GM23338 (cell line): ENCODE measurements around the gene COL15A1. TPM values are rescaled to one million over a fixed set of nuclear protein-coding genes. Genes with fewer than 3 reads are reported as not detected.

ENCODE experiments used
- ATAC-seq: fragments of 200-7000 bp; cut with Tn5 transposase; 3 replicates; pipeline ENCODE4 v1.9.1; 2020
- DNase-seq: peaks from one replicate; pipeline ENCODE4 v3.0.0-alpha.2; 2015; ENCODE audit warnings: low spot score
- H2AFZ ChIP-seq: fragments of 200-600 bp; sonication (generic); 2 replicates; pipeline ENCODE4 v1.8.0; 2016; ENCODE audit warnings: antibody characterized with exemption, mild to moderate bottlenecking, moderate library complexity
- H3F3A ChIP-seq: fragments of 200-600 bp; sonication (generic); replicated peaks from 2 replicates; pipeline ENCODE4 v1.8.0; 2017; ENCODE audit warnings: antibody characterized with exemption, mixed run types, low read depth
- H3K27ac ChIP-seq: fragments of 200-600 bp; sonication (generic); 2 replicates; pipeline ENCODE4 v1.6.1; 2016; ENCODE audit warnings: low read depth
- H3K27me3 ChIP-seq: fragments of 200-600 bp; sonication (generic); 2 replicates; pipeline ENCODE4 v1.8.0; 2016; ENCODE audit warnings: mild to moderate bottlenecking, mixed run types, moderate library complexity; ENCODE audit not compliant: insufficient read depth
- H3K36me3 ChIP-seq: fragments of 200-600 bp; sonication (generic); 2 replicates; pipeline ENCODE4 v1.8.0; 2016; ENCODE audit warnings: mild to moderate bottlenecking; ENCODE audit not compliant: insufficient read depth
- H3K4me1 ChIP-seq: fragments of 200-600 bp; sonication (generic); 2 replicates; pipeline ENCODE4 v1.8.0; 2016; ENCODE audit warnings: mild to moderate bottlenecking, moderate library complexity; ENCODE audit not compliant: insufficient read depth
- H3K4me2 ChIP-seq: fragments of 200-600 bp; sonication (generic); 2 replicates; pipeline ENCODE4 v1.7.1; 2017; ENCODE audit warnings: mixed run types
- H3K4me3 ChIP-seq: fragments of 200-600 bp; sonication (generic); 2 replicates; pipeline ENCODE4 v1.6.1; 2016; ENCODE audit warnings: mixed run types
- H3K79me2 ChIP-seq: fragments of 200-600 bp; sonication (generic); replicated peaks from 2 replicates; pipeline ENCODE4 v1.8.0; 2017; ENCODE audit warnings: mild to moderate bottlenecking; ENCODE audit not compliant: insufficient read depth
- H3K9me2 ChIP-seq: fragments of 200-600 bp; sonication (generic); 2 replicates; pipeline ENCODE4 v1.8.0; 2017; ENCODE audit not compliant: insufficient read depth
- H4K20me1 ChIP-seq: fragments of 200-600 bp; sonication (generic); replicated peaks from 2 replicates; pipeline ENCODE4 v1.8.0; 2017; ENCODE audit warnings: mild to moderate bottlenecking; ENCODE audit not compliant: insufficient read depth
- H3K27ac Mint-ChIP-seq: 2 replicates; pipeline ENCODE4 v1.8.0; 2020; ENCODE audit warnings: inconsistent platforms, mild to moderate bottlenecking, moderate library complexity, mixed read lengths
- H3K27me3 Mint-ChIP-seq: 3 replicates; pipeline ENCODE4 v1.8.0; 2022; ENCODE audit warnings: low read depth, mild to moderate bottlenecking, moderate library complexity, mixed read lengths, inconsistent platforms; ENCODE audit not compliant: insufficient read depth, poor library complexity
- H3K36me3 Mint-ChIP-seq: 3 replicates; pipeline ENCODE4 v1.8.0; 2021; ENCODE audit warnings: low read depth, mild to moderate bottlenecking, inconsistent platforms, moderate library complexity, mixed read lengths
- H3K4me1 Mint-ChIP-seq: 3 replicates; pipeline ENCODE4 v1.8.0; 2020; ENCODE audit warnings: mild to moderate bottlenecking, inconsistent platforms, mixed read lengths
- H3K4me3 Mint-ChIP-seq: 3 replicates; pipeline ENCODE4 v1.8.0; 2021; ENCODE audit warnings: moderate library complexity, mild to moderate bottlenecking, inconsistent platforms, mixed read lengths
- H3K9me3 Mint-ChIP-seq: 3 replicates; pipeline ENCODE4 v1.8.0; 2020; ENCODE audit warnings: moderate library complexity, mild to moderate bottlenecking, inconsistent platforms, mixed read lengths
- CREB1 ChIP-seq: fragments of 250-450 bp; sonication (Bioruptor Pico); IDR thresholded peaks from 2 replicates; pipeline ENCODE4 v1.5.0; 2020; ENCODE audit warnings: low read depth, mild to moderate bottlenecking, moderate library complexity
- CTCF ChIP-seq, 2 experiments: fragments of 200-600 bp in 1 of 2; sonication (generic) in 1 of 2; conservative IDR thresholded peaks; 2 replicates each; pipeline versions ENCODE4 v1.5.1 to v1.6.1; 2016 to 2017; ENCODE audit warnings: antibody characterized with exemption in 2 of 2, low read depth in 2 of 2, mild to moderate bottlenecking in 2 of 2, moderate library complexity in 1 of 2
- ETS1 ChIP-seq: IDR thresholded peaks from 2 replicates; pipeline ENCODE4 v1.6.1; 2016; ENCODE audit warnings: antibody characterized with exemption
- EZH2 ChIP-seq: fragments of 200-600 bp; sonication (generic); IDR thresholded peaks from one replicate; pipeline ENCODE4 v1.8.0; 2017; ENCODE audit warnings: antibody characterized with exemption, mild to moderate bottlenecking, low read depth; ENCODE audit not compliant: unreplicated experiment
- EZH2phosphoT487 ChIP-seq: fragments of 200-600 bp; sonication (generic); IDR thresholded peaks from one replicate; pipeline ENCODE4 v1.8.1; 2018; ENCODE audit warnings: antibody characterized with exemption; ENCODE audit not compliant: unreplicated experiment
- JUNB ChIP-seq: IDR thresholded peaks from one replicate; pipeline ENCODE4 v1.6.1; 2016; ENCODE audit warnings: antibody characterized with exemption; ENCODE audit not compliant: unreplicated experiment
- NANOG ChIP-seq: IDR thresholded peaks from 2 replicates; pipeline ENCODE4 v1.6.1; 2016; ENCODE audit warnings: antibody characterized with exemption, borderline replicate concordance
- POLR2AphosphoS5 ChIP-seq: IDR thresholded peaks from 2 replicates; pipeline ENCODE4 v1.6.1; 2016; ENCODE audit warnings: antibody characterized with exemption, low read depth
- REST ChIP-seq: IDR thresholded peaks from one replicate; pipeline ENCODE4 v1.6.1; 2018; ENCODE audit warnings: antibody characterized with exemption; ENCODE audit not compliant: unreplicated experiment
- STAT1 ChIP-seq: IDR thresholded peaks from one replicate; pipeline ENCODE4 v1.6.1; 2016; ENCODE audit warnings: antibody characterized with exemption; ENCODE audit not compliant: unreplicated experiment
- ZNF114 ChIP-seq: fragments of 250-450 bp; sonication (Bioruptor Pico); IDR thresholded peaks from 2 replicates; pipeline ENCODE4 v1.5.0; 2020; ENCODE audit warnings: mild to moderate bottlenecking, moderate library complexity
- ZNF331 ChIP-seq: fragments of 250-450 bp; sonication (Bioruptor Pico); IDR thresholded peaks from 2 replicates; pipeline ENCODE4 v1.5.0; 2020; ENCODE audit warnings: low read depth, mild to moderate bottlenecking, moderate library complexity
- polyA plus RNA-seq: library from polyadenylated mRNA; unstranded; fragments of >200 nt; fragmentation: Nextera tagmentation; extraction: Ambion mirVana; gene quantifications from 2 replicates; pipeline ENCODE4 v1.2.1, GENCODE V29; 2016
- total RNA-seq: library from RNA; depleted of rRNA; stranded (reverse); fragments of >200 nt; shearing (Covaris generic); gene quantifications from 2 replicates; pipeline ENCODE4 v1.2.3, GENCODE V29; 2014
- TF ChIP-seq, protein P1 (sequence below): fragments of 250-450 bp; sonication (Bioruptor Pico); IDR thresholded peaks from 2 replicates; pipeline ENCODE4 v1.5.0; 2020; ENCODE audit warnings: mild to moderate bottlenecking, moderate library complexity

The COL15A1 gene
- total and polyA plus RNA-seq, 2 experiments from 2014 or later, result 0.17 to 0.18 TPM

DNA sequence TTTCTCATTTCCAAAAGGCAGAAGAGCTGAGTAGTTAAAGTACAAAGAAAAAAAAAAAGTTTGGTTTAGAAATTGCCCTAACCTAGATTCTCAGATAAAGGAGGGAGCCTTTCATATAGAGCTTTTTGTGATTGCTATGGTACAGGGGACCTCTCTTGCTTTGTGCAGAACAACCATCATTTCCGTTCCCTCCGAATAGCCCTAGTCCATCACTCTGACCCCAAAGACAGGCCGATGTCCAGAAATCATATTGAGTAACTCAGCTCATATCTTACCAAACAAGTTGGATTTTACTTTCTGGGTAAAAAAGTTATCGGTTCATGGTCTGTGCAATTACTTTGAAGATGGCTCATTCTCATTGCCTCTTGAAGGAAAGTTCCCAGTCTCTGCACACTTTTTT, 36.7 kb upstream of the COL15A1 start:
- no peak overlapping the region for H3K4me3 Mint-ChIP-seq
- TF ChIP-seq STAT1 (no peak), NANOG (no peak), ZNF114 (no peak), EZH2 (no peak), REST (no peak), JUNB (no peak), EZH2phosphoT487 (no peak), ETS1 (no peak), CTCF (conservative IDR thresholded peaks at IDR 0.05; ENCODE audit: low read depth in 2 of 2) (no peak), ZNF331 (no peak), CREB1 (CRISPR knock-in tag) (no peak), POLR2AphosphoS5 (no peak)
- TF ChIP-seq, protein P1, sequence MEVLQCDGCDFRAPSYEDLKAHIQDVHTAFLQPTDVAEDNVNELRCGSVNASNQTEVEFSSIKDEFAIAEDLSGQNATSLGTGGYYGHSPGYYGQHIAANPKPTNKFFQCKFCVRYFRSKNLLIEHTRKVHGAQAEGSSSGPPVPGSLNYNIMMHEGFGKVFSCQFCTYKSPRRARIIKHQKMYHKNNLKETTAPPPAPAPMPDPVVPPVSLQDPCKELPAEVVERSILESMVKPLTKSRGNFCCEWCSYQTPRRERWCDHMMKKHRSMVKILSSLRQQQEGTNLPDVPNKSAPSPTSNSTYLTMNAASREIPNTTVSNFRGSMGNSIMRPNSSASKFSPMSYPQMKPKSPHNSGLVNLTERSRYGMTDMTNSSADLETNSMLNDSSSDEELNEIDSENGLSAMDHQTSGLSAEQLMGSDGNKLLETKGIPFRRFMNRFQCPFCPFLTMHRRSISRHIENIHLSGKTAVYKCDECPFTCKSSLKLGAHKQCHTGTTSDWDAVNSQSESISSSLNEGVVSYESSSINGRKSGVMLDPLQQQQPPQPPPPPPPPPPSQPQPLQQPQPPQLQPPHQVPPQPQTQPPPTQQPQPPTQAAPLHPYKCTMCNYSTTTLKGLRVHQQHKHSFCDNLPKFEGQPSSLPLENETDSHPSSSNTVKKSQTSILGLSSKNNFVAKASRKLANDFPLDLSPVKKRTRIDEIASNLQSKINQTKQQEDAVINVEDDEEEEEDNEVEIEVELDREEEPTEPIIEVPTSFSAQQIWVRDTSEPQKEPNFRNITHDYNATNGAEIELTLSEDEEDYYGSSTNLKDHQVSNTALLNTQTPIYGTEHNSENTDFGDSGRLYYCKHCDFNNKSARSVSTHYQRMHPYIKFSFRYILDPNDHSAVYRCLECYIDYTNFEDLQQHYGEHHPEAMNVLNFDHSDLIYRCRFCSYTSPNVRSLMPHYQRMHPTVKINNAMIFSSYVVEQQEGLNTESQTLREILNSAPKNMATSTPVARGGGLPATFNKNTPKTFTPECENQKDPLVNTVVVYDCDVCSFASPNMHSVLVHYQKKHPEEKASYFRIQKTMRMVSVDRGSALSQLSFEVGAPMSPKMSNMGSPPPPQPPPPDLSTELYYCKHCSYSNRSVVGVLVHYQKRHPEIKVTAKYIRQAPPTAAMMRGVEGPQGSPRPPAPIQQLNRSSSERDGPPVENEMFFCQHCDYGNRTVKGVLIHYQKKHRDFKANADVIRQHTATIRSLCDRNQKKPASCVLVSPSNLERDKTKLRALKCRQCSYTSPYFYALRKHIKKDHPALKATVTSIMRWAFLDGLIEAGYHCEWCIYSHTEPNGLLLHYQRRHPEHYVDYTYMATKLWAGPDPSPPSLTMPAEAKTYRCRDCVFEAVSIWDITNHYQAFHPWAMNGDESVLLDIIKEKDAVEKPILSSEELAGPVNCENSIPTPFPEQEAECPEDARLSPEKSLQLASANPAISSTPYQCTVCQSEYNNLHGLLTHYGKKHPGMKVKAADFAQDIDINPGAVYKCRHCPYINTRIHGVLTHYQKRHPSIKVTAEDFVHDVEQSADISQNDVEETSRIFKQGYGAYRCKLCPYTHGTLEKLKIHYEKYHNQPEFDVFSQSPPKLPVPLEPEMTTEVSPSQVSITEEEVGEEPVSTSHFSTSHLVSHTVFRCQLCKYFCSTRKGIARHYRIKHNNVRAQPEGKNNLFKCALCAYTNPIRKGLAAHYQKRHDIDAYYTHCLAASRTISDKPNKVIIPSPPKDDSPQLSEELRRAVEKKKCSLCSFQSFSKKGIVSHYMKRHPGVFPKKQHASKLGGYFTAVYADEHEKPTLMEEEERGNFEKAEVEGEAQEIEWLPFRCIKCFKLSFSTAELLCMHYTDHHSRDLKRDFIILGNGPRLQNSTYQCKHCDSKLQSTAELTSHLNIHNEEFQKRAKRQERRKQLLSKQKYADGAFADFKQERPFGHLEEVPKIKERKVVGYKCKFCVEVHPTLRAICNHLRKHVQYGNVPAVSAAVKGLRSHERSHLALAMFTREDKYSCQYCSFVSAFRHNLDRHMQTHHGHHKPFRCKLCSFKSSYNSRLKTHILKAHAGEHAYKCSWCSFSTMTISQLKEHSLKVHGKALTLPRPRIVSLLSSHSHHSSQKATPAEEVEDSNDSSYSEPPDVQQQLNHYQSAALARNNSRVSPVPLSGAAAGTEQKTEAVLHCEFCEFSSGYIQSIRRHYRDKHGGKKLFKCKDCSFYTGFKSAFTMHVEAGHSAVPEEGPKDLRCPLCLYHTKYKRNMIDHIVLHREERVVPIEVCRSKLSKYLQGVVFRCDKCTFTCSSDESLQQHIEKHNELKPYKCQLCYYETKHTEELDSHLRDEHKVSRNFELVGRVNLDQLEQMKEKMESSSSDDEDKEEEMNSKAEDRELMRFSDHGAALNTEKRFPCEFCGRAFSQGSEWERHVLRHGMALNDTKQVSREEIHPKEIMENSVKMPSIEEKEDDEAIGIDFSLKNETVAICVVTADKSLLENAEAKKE (CRISPR knock-in tag), result no peak
- H2AFZ ChIP-seq, result no peak overlapping the region
- DNase-seq, result no peak
- ATAC-seq, result no peak
- no peaks in the 10 kb centered on the region for H3K9me3 Mint-ChIP-seq
- H3K4me3 ChIP-seq, result no peak overlapping the region
- no peak overlapping the region for H3K4me2 ChIP-seq
- H3K9me2 ChIP-seq, result no peaks in the 10 kb centered on the region
- no peaks in the 10 kb centered on the region for H4K20me1 ChIP-seq
- H3K27ac Mint-ChIP-seq, result no peak overlapping the region
- H3K4me1 ChIP-seq, result no peaks in the 10 kb centered on the region
- no peaks in the 10 kb centered on the region for H3K36me3 Mint-ChIP-seq
- peaks cover 4% of the 10 kb centered on the region for H3K4me1 Mint-ChIP-seq
- no peaks in the 10 kb centered on the region for H3K79me2 ChIP-seq
- peaks cover 8% of the 10 kb centered on the region for H3K27me3 Mint-ChIP-seq
- no peaks in the 10 kb centered on the region for H3K27me3 ChIP-seq
- H3K36me3 ChIP-seq, result no peaks in the 10 kb centered on the region
- no peak overlapping the region for H3K27ac ChIP-seq
- H3F3A ChIP-seq, result no peaks in the 10 kb centered on the region
